Fibroblast of lung (primary cell): ENCODE data around the gene INHBC.

Experiments
- CTCF ChIP-seq, 2 donors: IDR thresholded peaks in 1 of 2; conservative IDR thresholded peaks in 1 of 2; 1 replicate in 1 of 2; 2 replicates in 1 of 2; pipeline ENCODE4 v1.5.1; 2011 to 2012; ENCODE audit warnings: low read length in 2 of 2, control low read depth in 1 of 2, inconsistent platforms in 1 of 2, low read depth in 1 of 2, mild to moderate bottlenecking in 1 of 2
- EZH2 ChIP-seq: IDR thresholded peaks from 2 replicates; pipeline ENCODE4 v1.5.1; 2012; ENCODE audit warnings: low read length, control low read depth, mild to moderate bottlenecking; ENCODE audit errors: missing control alignments

GRCh38 chr12:57434517-57435223 is at the start of gene INHBC:
- TF ChIP-seq CTCF (conservative IDR thresholded peaks at IDR 0.05 in 1 of 2, IDR thresholded peaks at IDR 0.05 in 1 of 2; ENCODE audit: low read depth in 1 of 2, low read length in 2 of 2) (no peak), EZH2 (no peak)
